Measurements from ENCODE around the gene VAV2.

GRCh38 chr9:133934482-133935232, 57.5 kb downstream of the VAV2 start:
- TF ChIP-seq CTCF (IDR thresholded peaks at IDR 0.05), result no peak
- TF ChIP-seq POLR2A (IDR thresholded peaks at IDR 0.05), result no peak
